Prostate gland (tissue), 2 donors: ENCODE measurements around the gene PRUNE1.

Experiments
- CTCF ChIP-seq, 4 experiments: fragments of 200-600 bp in 2 of 4; fragments of 450-650 bp in 2 of 4; sonication (generic) in 2 of 4; IDR thresholded peaks; 1 replicate in 3 of 4; 2 replicates in 1 of 4; pipeline ENCODE4 v1.5.1; 2016 to 2019; ENCODE audit warnings: antibody characterized with exemption in 4 of 4, mild to moderate bottlenecking in 2 of 4, moderate library complexity in 2 of 4
- POLR2A ChIP-seq: fragments of 450-650 bp; IDR thresholded peaks from one replicate; pipeline ENCODE4 v1.6.1; 2016; ENCODE audit warnings: antibody characterized with exemption, mild to moderate bottlenecking
- POLR2AphosphoS5 ChIP-seq: sonication (generic); formaldehyde crosslinking; IDR thresholded peaks from one replicate; pipeline ENCODE4 v1.6.1; 2017; ENCODE audit warnings: antibody characterized with exemption

GRCh38 chr1:151037032-151037431, 28.8 kb downstream of the PRUNE1 start:
- TF ChIP-seq CTCF (IDR thresholded peaks at IDR 0.05) (no peak), POLR2A (no peak), POLR2AphosphoS5 (no peak)
